Measurements from ENCODE around the gene DAPP1.

DNA sequence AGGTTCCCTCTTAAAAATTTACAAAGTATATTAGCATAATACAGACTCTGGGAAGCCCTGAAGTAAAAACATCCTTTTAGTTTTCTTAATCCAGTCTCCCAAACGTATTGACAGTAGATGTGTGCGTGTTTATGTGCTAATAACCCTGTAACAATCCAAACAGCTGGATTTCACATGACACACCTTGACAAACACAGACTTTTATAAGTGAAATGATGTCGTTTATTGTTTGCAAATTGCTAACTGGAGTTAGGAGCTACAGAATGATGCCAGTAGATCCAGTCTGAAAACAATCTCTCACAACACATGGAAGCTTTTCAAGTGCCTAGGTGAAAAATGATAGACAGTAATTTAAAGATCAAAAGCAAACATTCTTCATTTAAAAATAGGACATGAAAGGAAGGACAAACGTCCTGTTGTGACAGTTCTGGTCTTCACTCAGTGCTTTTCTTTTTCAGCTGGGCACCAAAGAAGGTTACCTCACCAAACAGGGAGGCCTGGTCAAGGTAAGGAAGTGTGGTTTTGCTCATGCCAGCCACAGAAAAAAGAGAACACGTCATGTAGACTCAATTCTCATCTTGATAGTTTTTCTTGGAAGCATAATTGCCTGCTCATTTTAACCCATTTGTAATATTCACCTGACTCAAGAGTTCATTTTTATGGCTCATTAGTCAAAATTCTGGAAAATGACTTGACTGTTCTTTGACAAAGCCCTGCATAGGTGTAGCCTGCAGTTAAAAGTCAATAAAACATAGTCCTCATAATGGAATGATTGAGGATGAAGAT is 44.7 kb downstream of the DAPP1 start:
- no peak for TF ChIP-seq EZH2 (IDR thresholded peaks at IDR 0.05)
- no peak for TF ChIP-seq POLR2AphosphoS5 (IDR thresholded peaks at IDR 0.05; ENCODE audit: borderline replicate concordance, low read depth, low read length)

Data from SK-N-MC (cell line).